Stimulated activated CD8-positive, alpha-beta memory T cell treated with anti-CD3 and anti-CD28 coated beads, Interleukin-7, amount 100 ng/mL, for 24 hours (primary cell): Measurements from ENCODE around the gene SGK2.

Source experiments
- DNase-seq: peaks from one replicate; pipeline ENCODE4 v3.0.0-alpha.2; 2020; ENCODE audit warnings: low read depth

Gene SGK2

DNA sequence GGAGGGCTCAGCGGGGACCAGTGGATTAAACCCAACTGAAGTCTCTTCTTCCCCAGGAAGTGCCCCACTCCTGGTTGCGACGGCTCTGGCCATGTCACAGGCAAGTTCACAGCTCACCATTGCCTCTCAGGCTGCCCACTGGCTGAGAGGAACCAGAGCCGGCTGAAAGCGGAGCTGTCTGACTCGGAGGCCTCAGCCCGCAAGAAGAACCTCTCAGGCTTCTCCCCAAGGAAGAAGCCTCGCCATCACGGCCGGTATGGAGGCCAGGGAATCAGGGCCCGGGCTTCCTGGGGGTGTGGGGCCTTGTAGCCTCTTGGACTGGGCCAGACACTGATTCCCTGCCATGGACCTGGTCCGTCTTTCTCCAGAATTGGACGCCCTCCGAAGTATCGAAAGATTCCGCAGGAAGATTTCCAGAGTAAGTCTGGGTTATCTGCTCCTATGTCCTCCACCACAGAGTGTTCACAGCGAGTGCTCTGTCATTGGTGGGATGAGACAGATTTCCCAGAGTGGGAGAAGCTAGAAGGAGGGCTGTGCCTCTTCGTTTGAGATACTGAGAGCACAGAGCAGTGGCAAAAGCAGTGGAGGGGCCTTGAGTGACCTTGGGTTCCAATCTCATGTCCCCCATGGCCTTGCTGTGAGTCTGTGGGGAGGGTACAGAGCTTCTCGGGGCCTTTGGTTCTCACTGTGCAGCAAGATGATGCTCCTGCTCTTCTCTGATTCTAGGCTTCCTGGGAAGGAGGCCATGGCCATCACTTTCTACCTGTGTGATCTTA, 22.6 kb upstream of the SGK2 start:
- DNase-seq = no peak

GRCh38 chr20:43536817-43537440, 21.9 kb upstream of the SGK2 start:
- DNase-seq = no peak

- peak; percentile 29 for DNase-seq
Observed at GRCh38 chr20:43537921-43538877, 20.6 kb upstream of the SGK2 start.

DNA sequence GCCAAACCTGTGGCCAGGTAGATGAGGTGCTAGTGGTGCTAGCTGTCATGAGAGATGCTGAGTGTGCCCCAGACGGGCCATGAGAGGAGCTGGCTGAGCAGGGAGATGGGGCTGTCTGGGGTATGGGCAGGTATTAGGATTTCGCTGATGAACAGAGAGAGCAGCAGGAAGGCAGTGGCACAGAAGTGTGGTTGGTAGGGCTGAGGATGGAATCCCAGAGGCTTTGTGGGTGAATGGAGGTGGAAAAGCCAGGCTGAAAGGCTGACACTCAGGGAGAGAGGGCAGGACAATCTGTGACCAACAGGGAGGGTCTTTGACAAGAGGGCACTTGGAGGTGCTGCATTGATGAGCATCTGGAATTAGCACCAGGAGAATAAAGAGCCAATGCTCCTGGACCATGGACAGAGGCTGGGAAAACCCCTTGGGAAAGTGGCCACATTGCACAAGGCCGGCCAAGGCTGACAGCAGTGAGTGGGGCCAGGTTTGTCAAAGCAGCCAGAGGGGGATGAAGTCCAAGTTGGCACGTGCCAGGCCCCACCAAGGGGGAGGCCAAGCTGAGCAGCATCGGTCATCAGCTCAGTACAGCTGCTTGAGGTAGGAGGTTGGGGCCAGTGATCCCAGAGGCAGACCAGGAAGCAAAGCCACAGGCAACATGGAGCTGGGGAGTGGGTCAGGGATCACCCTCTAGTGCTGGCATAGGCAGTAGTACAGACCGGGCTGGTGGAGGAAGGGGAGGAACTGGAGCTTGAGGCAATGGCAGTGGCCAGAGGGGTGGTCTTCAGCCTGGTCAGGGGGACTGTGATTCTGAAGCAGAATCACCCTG, 19.7 kb upstream of the SGK2 start:
- DNase-seq = no peak

- DNase-seq = no peak
Observed at GRCh38 chr20:43539975-43540672, 18.7 kb upstream of the SGK2 start.

- DNase-seq = no peak
Observed at GRCh38 chr20:43540673-43541060, 18.2 kb upstream of the SGK2 start.

GRCh38 chr20:43541214-43541613, 17.6 kb upstream of the SGK2 start:
- DNase-seq = no peak

DNA sequence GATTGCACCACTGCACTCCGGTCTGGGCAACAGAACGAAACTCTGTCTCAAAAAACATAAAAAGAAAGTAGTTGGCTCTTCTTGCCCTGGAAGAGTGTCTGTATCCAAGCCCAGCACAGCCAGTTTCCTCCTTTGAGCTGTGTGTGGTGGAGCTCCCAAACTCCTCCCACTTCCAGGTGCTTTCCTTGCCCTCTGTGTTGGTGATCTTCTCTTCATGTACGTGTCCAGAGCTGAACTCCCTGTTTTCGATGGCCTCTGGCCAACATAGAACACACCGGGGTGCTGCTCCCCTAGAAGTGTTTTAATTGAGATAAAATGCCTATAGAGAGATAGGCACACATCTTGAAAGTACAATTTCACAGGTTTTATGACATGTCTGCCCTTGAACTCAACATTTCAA, 16.7 kb upstream of the SGK2 start:
- DNase-seq = no peak

- no peak for DNase-seq
Observed at GRCh38 chr20:43542674-43543073, 16.2 kb upstream of the SGK2 start.

DNA sequence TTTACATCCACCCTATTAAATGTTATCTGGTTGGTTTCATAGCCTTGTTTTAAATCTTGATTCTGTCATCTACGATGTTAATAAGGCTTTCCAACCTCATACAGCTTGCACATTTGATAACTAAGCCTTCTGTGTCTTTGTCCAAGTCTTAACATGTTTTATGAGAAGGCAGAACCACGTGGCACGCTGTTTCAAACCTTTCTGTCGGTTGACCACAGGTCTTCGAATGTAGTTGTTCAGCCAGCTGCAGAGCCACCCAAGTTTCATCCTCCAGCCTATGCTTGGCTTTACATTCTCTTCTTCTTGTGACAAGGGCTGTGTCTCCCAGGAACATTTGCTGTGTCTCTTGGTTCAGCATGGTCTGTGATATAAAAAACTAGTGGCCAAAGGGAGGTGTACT, 15.7 kb upstream of the SGK2 start:
- DNase-seq = no peak

- no peak for DNase-seq
Observed at GRCh38 chr20:43544501-43544900, 14.3 kb upstream of the SGK2 start.

- no peak for DNase-seq
Observed at GRCh38 chr20:43545837-43546578, 12.8 kb upstream of the SGK2 start.

GRCh38 chr20:43548273-43548880, 10.4 kb upstream of the SGK2 start:
- no peak for DNase-seq

- no peak for DNase-seq
Observed at GRCh38 chr20:43549416-43550065, 9.3 kb upstream of the SGK2 start.

- DNase-seq = no peak
Observed at GRCh38 chr20:43550456-43550855, 8.4 kb upstream of the SGK2 start.

DNA sequence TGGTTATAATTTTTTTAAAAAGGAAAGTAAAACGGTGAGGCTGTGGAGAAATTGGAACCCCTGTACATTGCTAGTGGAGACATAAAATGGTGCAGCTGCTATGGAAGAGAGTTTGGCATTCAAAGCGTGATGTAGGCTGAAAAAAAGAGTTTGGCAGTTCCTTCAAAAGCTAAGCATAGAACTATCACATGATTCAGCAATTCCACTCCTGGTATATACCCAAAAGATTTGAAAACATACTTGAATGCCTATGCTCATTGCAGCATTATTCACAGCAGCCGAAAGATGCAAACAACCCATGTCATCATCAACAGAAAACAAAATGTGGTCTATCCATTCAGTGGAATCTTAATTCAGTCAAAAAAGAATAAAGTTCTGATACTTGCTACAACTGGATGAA, 4.5 kb upstream of the SGK2 start:
- no peak for DNase-seq

- no peak for DNase-seq
Observed at GRCh38 chr20:43559147-43559987, 540 bp downstream of the SGK2 start.

- no peak for DNase-seq
Observed at GRCh38 chr20:43560974-43561373, 2.1 kb downstream of the SGK2 start.

DNA sequence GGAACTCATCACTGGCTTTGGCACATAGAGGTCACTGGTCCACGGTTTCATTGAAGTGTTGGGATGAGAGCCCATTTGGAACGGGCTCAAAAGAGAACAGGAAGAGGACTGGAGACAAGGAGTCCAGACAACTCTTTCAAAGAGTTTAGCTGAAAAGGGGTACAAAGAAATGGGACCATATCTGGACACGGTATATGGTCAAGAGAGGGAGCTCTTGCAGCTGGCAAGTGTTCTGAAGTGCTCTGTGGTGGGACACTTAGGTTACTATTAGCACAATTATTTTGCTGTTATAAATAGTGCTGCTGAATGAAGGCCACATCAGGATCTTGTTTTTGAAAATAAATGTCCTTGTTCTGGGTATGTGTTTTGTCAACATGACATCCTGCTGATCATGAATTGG, 4.6 kb downstream of the SGK2 start:
- no peak for DNase-seq
